ENCODE data around the gene LYG1.
A peak's percentile ranks its signal among the peaks of the same experiment; 100 is the strongest.
"Not testable (repeated sequence)": the region's sequence is repeated elsewhere in the genome, so short reads cannot be mapped to it uniquely, and the experiment has no call there.

The LYG1 gene

GRCh38 chr2:99301097-99301496 is at the start of gene LYG1:
TSS of gene LYG1 (minus strand) at chr2:99301197. CDS start at chr2:99295670, 5,527 bp downstream.
- not testable (repeated sequence) for DNase-seq (ENCODE audit: low spot score)

- DNase-seq (ENCODE audit: low spot score) = no peak
Measured at GRCh38 chr2:99350194-99350593, 49.2 kb upstream of the LYG1 start.

GRCh38 chr2:99348173-99348572 is 47.2 kb upstream of the LYG1 start:
- no peak for DNase-seq (ENCODE audit: low spot score)

- DNase-seq (ENCODE audit: low spot score) = no peak
Measured at GRCh38 chr2:99346218-99346617, 45.2 kb upstream of the LYG1 start.

- not testable (repeated sequence) for DNase-seq (ENCODE audit: low spot score)
Measured at GRCh38 chr2:99345446-99345845, 44.4 kb upstream of the LYG1 start.

GRCh38 chr2:99342536-99342935 is 41.5 kb upstream of the LYG1 start:
- DNase-seq (ENCODE audit: low spot score) = no peak

- DNase-seq (ENCODE audit: low spot score) = no peak
Measured at GRCh38 chr2:99340669-99341236, 39.8 kb upstream of the LYG1 start.

- no peak for DNase-seq (ENCODE audit: low spot score)
Measured at GRCh38 chr2:99338029-99338585, 37.1 kb upstream of the LYG1 start.

GRCh38 chr2:99337113-99338028 is 36.4 kb upstream of the LYG1 start, which contains the start of gene EIF5B:
TSS of gene EIF5B (plus strand) at chr2:99337389. CDS start at chr2:99337555, 166 bp downstream.
- peak; percentile 94 for DNase-seq (ENCODE audit: low spot score)

GRCh38 chr2:99336804-99337112 is 35.8 kb upstream of the LYG1 start:
- DNase-seq (ENCODE audit: low spot score) = no peak

GRCh38 chr2:99335911-99336803 is 35.2 kb upstream of the LYG1 start, which contains the start of gene TXNDC9:
TSS of gene TXNDC9 (minus strand) at chr2:99336333. CDS start at chr2:99333210, 3,123 bp downstream.
- peak; percentile 100 for DNase-seq (ENCODE audit: low spot score)

- no peak for DNase-seq (ENCODE audit: low spot score)
Measured at GRCh38 chr2:99325384-99325783, 24.4 kb upstream of the LYG1 start.

GRCh38 chr2:99317873-99318200 is 16.8 kb upstream of the LYG1 start:
- not testable (repeated sequence) for DNase-seq (ENCODE audit: low spot score)

- no peak for DNase-seq (ENCODE audit: low spot score)
Measured at GRCh38 chr2:99317161-99317872, 16.3 kb upstream of the LYG1 start.

GRCh38 chr2:99299580-99299979 is 1.4 kb downstream of the LYG1 start:
- no peak for DNase-seq (ENCODE audit: low spot score)

GRCh38 chr2:99297994-99298393 is 3.0 kb downstream of the LYG1 start:
- DNase-seq (ENCODE audit: low spot score) = no peak

- DNase-seq (ENCODE audit: low spot score) = no peak
Measured at GRCh38 chr2:99285526-99285925, 15.5 kb downstream of the LYG1 start.

- no peak for DNase-seq (ENCODE audit: low spot score)
Measured at GRCh38 chr2:99279969-99280695, 20.9 kb downstream of the LYG1 start.

- DNase-seq (ENCODE audit: low spot score) = no peak
Measured at GRCh38 chr2:99278793-99279291, 22.2 kb downstream of the LYG1 start.

GRCh38 chr2:99278195-99278765 is 22.7 kb downstream of the LYG1 start:
- not testable (repeated sequence) for DNase-seq (ENCODE audit: low spot score)
